ENCODE results near the gene MAD1L1.

GRCh38 chr7:1845536-1846311 lies 387.0 kb downstream of the MAD1L1 start:
- TF ChIP-seq CTCF (conservative IDR thresholded peaks at IDR 0.05) (no peak), EZH2 (IDR thresholded peaks at IDR 0.05; ENCODE audit: low read depth) (no peak)

All from PC-9 (cell line).